Naive thymus-derived CD4-positive, alpha-beta T cell (primary cell): ENCODE data around the gene ITPR1. TPM values are rescaled to one million over a fixed set of nuclear protein-coding genes. Genes with fewer than 3 reads are reported as not detected.

ENCODE experiments used
- ATAC-seq: fragments of 150-1000 bp; cut with Tn5 transposase; 2 replicates; pipeline ENCODE4 v1.10.0; 2021; ENCODE audit warnings: mild to moderate bottlenecking, moderate library complexity
- CTCF ChIA-PET: fragments of 350-600 bp; sonication (Branson Sonifier 250); formaldehyde crosslinking; loops from one replicate; lab custom pipeline; 2021; ENCODE audit warnings: antibody characterized with exemption; lab: Charles Lee
- POLR2A ChIA-PET: fragments of 350-600 bp; sonication (Branson Sonifier 250); formaldehyde crosslinking; loops from one replicate; lab custom pipeline; 2021; ENCODE audit warnings: antibody characterized with exemption, inconsistent platforms; lab: Charles Lee
- DNase-seq, 9 donors: peaks; one replicate each; pipeline versions ENCODE4 v3.0.0 to v3.0.0-alpha.2; 2020 to 2022; ENCODE audit warnings: mixed read lengths in 1 of 9
- H3K27ac ChIP-seq: one replicate; pipeline ENCODE4 v1.7.0; 2013; ENCODE audit warnings: mild to moderate bottlenecking, low read depth, low read length, moderate library complexity
- H3K27me3 ChIP-seq, 2 donors: one replicate each; pipeline ENCODE4 v1.7.0; 2013; ENCODE audit warnings: low read length in 2 of 2, mild to moderate bottlenecking in 2 of 2, moderate library complexity in 2 of 2; ENCODE audit not compliant: control insufficient read depth in 2 of 2, insufficient read depth in 2 of 2
- H3K36me3 ChIP-seq, 3 experiments: 1 replicate in 2 of 3; 2 replicates in 1 of 3; pipeline ENCODE4 v1.7.0; 2013; ENCODE audit warnings: low read length in 3 of 3, mild to moderate bottlenecking in 3 of 3, moderate library complexity in 1 of 3; ENCODE audit not compliant: insufficient read depth in 3 of 3, control insufficient read depth in 2 of 3
- H3K4me1 ChIP-seq, 2 donors: one replicate each; pipeline ENCODE4 v1.7.0; 2013; ENCODE audit warnings: low read length in 2 of 2, mild to moderate bottlenecking in 2 of 2, moderate library complexity in 1 of 2; ENCODE audit not compliant: control insufficient read depth in 2 of 2, insufficient read depth in 2 of 2
- H3K4me3 ChIP-seq: 2 replicates; pipeline ENCODE4 v1.7.0; 2013; ENCODE audit warnings: mild to moderate bottlenecking, low read length
- H3K9me3 ChIP-seq, 3 experiments: 1 replicate in 2 of 3; 2 replicates in 1 of 3; pipeline ENCODE4 v1.7.0; 2013; ENCODE audit warnings: low read length in 3 of 3; ENCODE audit not compliant: control insufficient read depth in 2 of 3
- H3K27ac Mint-ChIP-seq, 9 donors: one replicate each; pipeline ENCODE4 v1.8.0; 2020 to 2022; ENCODE audit warnings: mixed read lengths in 9 of 9, mild to moderate bottlenecking in 8 of 9, moderate library complexity in 5 of 9, inconsistent platforms in 2 of 9
- H3K27me3 Mint-ChIP-seq, 5 donors: one replicate each; pipeline ENCODE4 v1.8.0; 2021 to 2022; ENCODE audit warnings: mixed read lengths in 5 of 5, mild to moderate bottlenecking in 1 of 5
- H3K36me3 Mint-ChIP-seq, 5 donors: one replicate each; pipeline ENCODE4 v1.8.0; 2020 to 2022; ENCODE audit warnings: mixed read lengths in 5 of 5, mild to moderate bottlenecking in 3 of 5, inconsistent platforms in 1 of 5
- H3K4me1 Mint-ChIP-seq, 7 donors: one replicate each; pipeline ENCODE4 v1.8.0; 2020 to 2022; ENCODE audit warnings: mixed read lengths in 7 of 7, mild to moderate bottlenecking in 3 of 7, inconsistent platforms in 1 of 7
- H3K4me3 Mint-ChIP-seq, 10 donors: one replicate each; pipeline ENCODE4 v1.8.0; 2020 to 2022; ENCODE audit warnings: mild to moderate bottlenecking in 10 of 10, mixed read lengths in 10 of 10, moderate library complexity in 6 of 10, inconsistent platforms in 2 of 10
- H3K9me3 Mint-ChIP-seq, 11 donors: one replicate each; pipeline ENCODE4 v1.8.0; 2020 to 2022; ENCODE audit warnings: mixed read lengths in 11 of 11, mild to moderate bottlenecking in 4 of 11, inconsistent platforms in 1 of 11, moderate library complexity in 1 of 11
- intact Hi-C, 2 donors: fragments of 100-400 bp; cut with micrococcal nuclease; formaldehyde crosslinking; loops; one replicate each; pipeline ENCODE4 v1.15.1; 2023
- polyA plus RNA-seq, 2 donors: library from polyadenylated mRNA; unstranded; fragments of 300-500 nt; fragmentation: Illumina TruSeq; gene quantifications; one replicate each; pipeline ENCODE4 v1.2.3, GENCODE V29; 2021
- total RNA-seq, 6 experiments: library from RNA in 5 of 6; stranded (reverse) in 5 of 6; gene quantifications; 1 replicate in 5 of 6; 2 replicates in 1 of 6; pipeline ENCODE4 v1.2.3 and lab custom pipeline; 2021 to 2026

The ITPR1 gene
- total and polyA plus RNA-seq, 7 experiments from 2014 or later, result 15.1 to 118 (median 83.8) TPM

DNA sequence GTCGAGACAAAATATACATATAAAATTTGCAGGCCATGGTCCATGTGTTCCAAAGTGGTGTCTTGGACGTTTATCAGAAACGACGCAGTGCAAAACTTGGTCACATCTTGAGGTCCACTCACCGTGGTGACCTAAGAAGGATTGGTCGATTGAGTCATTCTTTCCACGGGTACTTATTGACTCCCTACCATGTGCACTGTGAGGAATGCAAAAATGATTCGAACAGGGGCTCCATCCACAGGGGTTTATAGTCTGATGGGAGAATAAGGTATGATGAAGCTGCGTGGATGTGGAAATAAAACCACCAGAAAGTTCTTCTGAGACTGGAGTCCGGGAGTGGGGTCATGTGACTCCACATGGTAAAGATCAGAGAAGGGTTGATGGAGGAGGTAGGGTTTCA, 185.2 kb downstream of the ITPR1 start:
- Histone ChIP-seq H3K27ac (no peak overlapping the region), H3K9me3 (no peaks in the 10 kb centered on the region), H3K4me3 (no peak overlapping the region), H3K36me3 (peaks cover 0 to 76% (median 3%) of the 10 kb centered on the region in 3 experiments), H3K4me1 (no peaks in the 10 kb centered on the region), H3K27me3 (no peaks in the 10 kb centered on the region)
- ChIA-PET CTCF (no interaction called here), POLR2A (interaction anchor here (0.5 kb wide), 1 partner anchor 33 kb away, joined by 4 read pairs; no protein-coding TSS in a partner anchor)
- Mint-ChIP-seq H3K36me3 (peaks cover 36 to 80% (median 55%) of the 10 kb centered on the region in 5 donors), H3K4me1 (peaks cover 0 to 2% (median 0%) of the 10 kb centered on the region in 7 donors), H3K4me3 (no peak overlapping the region), H3K27me3 (no peaks in the 10 kb centered on the region), H3K9me3 (no peaks in the 10 kb centered on the region), H3K27ac (peak overlapping the region in 3 of 9 donors; percentile 6 to 52 (median 29))
- no peak for DNase-seq
- ATAC-seq, result no peak
- intact Hi-C loops, result no loop called here

GRCh38 chr3:4680227-4680691, 187.1 kb downstream of the ITPR1 start:
- ChIA-PET POLR2A (no interaction called here), CTCF (no interaction called here)
- peaks cover 31 to 81% (median 44%) of the 10 kb centered on the region in 5 donors for H3K36me3 Mint-ChIP-seq
- peaks cover 0 to 2% (median 0%) of the 10 kb centered on the region in 7 donors for H3K4me1 Mint-ChIP-seq
- H3K27me3 Mint-ChIP-seq, result no peaks in the 10 kb centered on the region
- Histone ChIP-seq H3K36me3 (peaks cover 2 to 78% (median 6%) of the 10 kb centered on the region in 3 experiments), H3K27ac (no peak overlapping the region), H3K27me3 (no peaks in the 10 kb centered on the region), H3K4me3 (no peak overlapping the region), H3K9me3 (no peaks in the 10 kb centered on the region), H3K4me1 (no peaks in the 10 kb centered on the region)
- no peak overlapping the region for H3K27ac Mint-ChIP-seq
- ATAC-seq (no peak), DNase-seq (no peak)
- no peak overlapping the region for H3K4me3 Mint-ChIP-seq
- H3K9me3 Mint-ChIP-seq, result no peaks in the 10 kb centered on the region
- intact Hi-C loops, result no loop called here

GRCh38 chr3:4680871-4681300, 187.7 kb downstream of the ITPR1 start:
- no peak for ATAC-seq
- no peak overlapping the region for H3K27ac Mint-ChIP-seq
- ChIA-PET CTCF (no interaction called here), POLR2A (no interaction called here)
- H3K4me1 Mint-ChIP-seq, result peaks cover 0 to 2% (median 0%) of the 10 kb centered on the region in 7 donors
- intact Hi-C loops, result no loop called here
- Histone ChIP-seq H3K36me3 (peaks cover 5 to 84% (median 9%) of the 10 kb centered on the region in 3 experiments), H3K4me1 (no peaks in the 10 kb centered on the region), H3K4me3 (no peak overlapping the region), H3K27me3 (no peaks in the 10 kb centered on the region), H3K9me3 (no peaks in the 10 kb centered on the region), H3K27ac (no peak overlapping the region)
- peaks cover 0 to 1% (median 0%) of the 10 kb centered on the region in 11 donors for H3K9me3 Mint-ChIP-seq
- H3K4me3 Mint-ChIP-seq, result no peak overlapping the region
- no peaks in the 10 kb centered on the region for H3K27me3 Mint-ChIP-seq
- H3K36me3 Mint-ChIP-seq, result peaks cover 35 to 84% (median 48%) of the 10 kb centered on the region in 5 donors
- DNase-seq, result no peak

DNA sequence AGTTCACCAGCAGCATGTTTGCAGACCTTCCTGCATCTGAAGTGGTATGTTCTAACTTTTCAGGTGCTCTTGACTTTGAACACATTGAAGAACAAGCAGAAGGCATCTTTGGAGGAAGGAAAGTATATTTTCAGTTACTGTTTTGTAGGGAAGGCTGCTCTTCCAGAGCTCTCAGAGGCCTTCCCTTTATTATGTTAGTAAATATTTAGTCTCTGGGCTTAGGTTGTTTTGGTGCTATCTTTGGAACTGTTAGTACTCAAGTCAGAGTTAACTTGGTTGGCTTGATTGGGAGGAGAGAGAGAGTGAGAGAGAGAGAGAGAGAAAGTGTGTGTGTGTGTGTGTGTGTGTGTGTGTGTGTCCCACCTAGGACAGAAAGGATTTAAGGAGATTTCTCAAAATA, 188.2 kb downstream of the ITPR1 start:
- ChIA-PET CTCF (interaction anchor here (0.7 kb wide), 1 partner anchor 813 kb away, joined by 3 read pairs; no protein-coding TSS in a partner anchor), POLR2A (no interaction called here)
- Mint-ChIP-seq H3K27me3 (no peaks in the 10 kb centered on the region), H3K27ac (peak overlapping the region in 2 of 9 donors; percentile 9 to 13), H3K9me3 (peaks cover 0 to 1% (median 0%) of the 10 kb centered on the region in 11 donors), H3K36me3 (peaks cover 38 to 84% (median 48%) of the 10 kb centered on the region in 5 donors), H3K4me1 (peaks cover 0 to 2% (median 0%) of the 10 kb centered on the region in 7 donors), H3K4me3 (no peak overlapping the region)
- intact Hi-C loops, result no loop called here
- no peak for DNase-seq
- Histone ChIP-seq H3K27me3 (no peaks in the 10 kb centered on the region), H3K4me1 (no peaks in the 10 kb centered on the region), H3K4me3 (no peak overlapping the region), H3K27ac (no peak overlapping the region), H3K36me3 (peaks cover 5 to 88% (median 13%) of the 10 kb centered on the region in 3 experiments), H3K9me3 (no peaks in the 10 kb centered on the region)
- no peak for ATAC-seq

GRCh38 chr3:4684117-4684516, 191.0 kb downstream of the ITPR1 start:
- ChIA-PET CTCF (interaction anchor here (1.1 kb wide), 1 partner anchor 8 kb away, joined by 3 read pairs; no protein-coding TSS in a partner anchor), POLR2A (no interaction called here)
- no peak overlapping the region for H3K4me3 ChIP-seq
- H3K27ac Mint-ChIP-seq, result no peak overlapping the region
- H3K4me1 Mint-ChIP-seq, result peaks cover 0 to 2% (median 0%) of the 10 kb centered on the region in 7 donors
- H3K36me3 Mint-ChIP-seq, result peaks cover 33 to 85% (median 53%) of the 10 kb centered on the region in 5 donors
- H3K27me3 Mint-ChIP-seq, result no peaks in the 10 kb centered on the region
- ATAC-seq, result no peak
- no peaks in the 10 kb centered on the region for H3K4me1 ChIP-seq
- H3K9me3 Mint-ChIP-seq, result peaks cover 0 to 7% (median 3%) of the 10 kb centered on the region in 11 donors
- no peaks in the 10 kb centered on the region for H3K27me3 ChIP-seq
- H3K27ac ChIP-seq, result no peak overlapping the region
- DNase-seq, result no peak
- peaks cover 10 to 94% (median 16%) of the 10 kb centered on the region in 3 experiments for H3K36me3 ChIP-seq
- intact Hi-C loops, result no loop called here
- H3K4me3 Mint-ChIP-seq, result no peak overlapping the region
- peaks cover 0 to 3% (median 0%) of the 10 kb centered on the region in 3 experiments for H3K9me3 ChIP-seq

- H3K36me3 Mint-ChIP-seq, result peaks cover 35 to 89% (median 60%) of the 10 kb centered on the region in 5 donors
- H3K27me3 Mint-ChIP-seq, result no peaks in the 10 kb centered on the region
- peaks cover 10 to 95% (median 16%) of the 10 kb centered on the region in 3 experiments for H3K36me3 ChIP-seq
- H3K4me3 Mint-ChIP-seq, result no peak overlapping the region
- DNase-seq, result no peak
- H3K27ac ChIP-seq, result no peak overlapping the region
- no peak overlapping the region for H3K4me3 ChIP-seq
- no peak overlapping the region for H3K27ac Mint-ChIP-seq
- ChIA-PET POLR2A (no interaction called here), CTCF (interaction anchor here (1.1 kb wide), 1 partner anchor 9 kb away, joined by 3 read pairs; no protein-coding TSS in a partner anchor)
- H3K9me3 Mint-ChIP-seq, result peaks cover 0 to 13% (median 5%) of the 10 kb centered on the region in 11 donors
- peaks cover 0 to 3% (median 0%) of the 10 kb centered on the region in 3 experiments for H3K9me3 ChIP-seq
- no peak for ATAC-seq
- no peaks in the 10 kb centered on the region for H3K27me3 ChIP-seq
- H3K4me1 Mint-ChIP-seq, result no peaks in the 10 kb centered on the region
- intact Hi-C loops, result no loop called here
- no peaks in the 10 kb centered on the region for H3K4me1 ChIP-seq
These were observed 191.8 kb downstream of the ITPR1 start for GRCh38 chr3:4684976-4685375.
